PC-3 (cell line): ENCODE results near the gene VAV3.

ENCODE experiments used
- EZH2 ChIP-seq: fragments of 300-600 bp; sonication (generic); IDR thresholded peaks from one replicate; pipeline ENCODE4 v1.6.1; 2017; ENCODE audit warnings: antibody characterized with exemption, mild to moderate bottlenecking, low read length; ENCODE audit not compliant: unreplicated experiment
- EZH2phosphoT487 ChIP-seq: fragments of 300-600 bp; sonication (generic); IDR thresholded peaks from 2 replicates; pipeline ENCODE4 v1.6.1; 2018; ENCODE audit warnings: mild to moderate bottlenecking, antibody characterized with exemption, low read length, borderline replicate concordance

- TF ChIP-seq EZH2 = no peak
- TF ChIP-seq EZH2phosphoT487 = no peak
Measured at GRCh38 chr1:107952989-107953388, 12.0 kb downstream of the VAV3 start.
